Kasumi-1 (cell line): Measurements from ENCODE around the gene CFAP61.
A peak's percentile ranks its signal among the peaks of the same experiment; 100 is the strongest.
"Not testable (repeated sequence)": the region's sequence is repeated elsewhere in the genome, so short reads cannot be mapped to it uniquely, and the experiment has no call there.

Source experiments
- DNase-seq, 2 experiments: peaks; one replicate each; lab custom pipeline; 2025; lab: John Stamatoyannopoulos, UW

CFAP61 gene

GRCh38 chr20:20231528-20232298 lies 179.4 kb downstream of the CFAP61 start:
- DNase-seq: peak; percentile 21 to 33

DNA sequence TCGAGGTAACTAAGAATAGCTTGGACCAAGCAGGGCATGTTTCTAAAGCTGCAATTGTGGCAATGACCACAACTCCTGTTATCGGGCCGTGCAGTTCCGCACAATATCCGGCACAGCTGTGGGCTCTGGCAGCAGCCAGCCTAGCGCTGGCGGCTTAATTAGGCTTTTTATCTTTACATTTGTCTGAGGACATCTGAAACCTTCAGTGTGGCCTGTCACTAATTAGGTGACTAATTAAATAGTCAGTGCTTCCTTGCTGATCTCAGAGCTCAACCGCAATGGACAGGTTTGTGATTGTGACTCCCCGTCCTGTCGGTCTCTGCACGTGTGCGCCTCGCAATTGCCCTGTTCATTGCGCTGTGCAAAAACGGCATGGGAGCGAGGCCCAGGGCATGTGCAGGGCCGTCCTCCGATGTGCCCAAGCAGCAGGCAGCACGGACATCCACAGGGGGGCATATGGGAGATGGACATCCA lies 180.7 kb downstream of the CFAP61 start:
- peak; percentile 74 to 88 for DNase-seq

DNA sequence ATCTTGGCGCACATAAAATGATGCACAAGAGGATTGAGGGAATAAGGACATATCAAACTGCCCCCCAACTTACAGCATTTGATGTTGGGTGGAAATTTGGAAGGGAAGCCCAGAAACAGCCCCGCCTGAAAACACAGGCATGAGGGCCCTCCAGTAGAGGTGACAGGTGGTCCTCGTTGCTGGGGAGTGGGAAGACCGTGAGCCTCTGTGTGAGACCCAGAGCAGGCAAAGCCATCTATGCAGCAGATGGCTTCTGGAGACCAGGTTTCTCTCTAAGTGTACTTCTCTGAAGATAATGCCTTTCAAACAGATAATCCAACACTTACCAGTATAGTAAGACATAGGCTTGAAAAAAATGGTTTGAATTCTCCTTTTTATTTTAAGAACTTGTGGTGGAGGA lies 183.3 kb downstream of the CFAP61 start:
- no peak for DNase-seq

DNA sequence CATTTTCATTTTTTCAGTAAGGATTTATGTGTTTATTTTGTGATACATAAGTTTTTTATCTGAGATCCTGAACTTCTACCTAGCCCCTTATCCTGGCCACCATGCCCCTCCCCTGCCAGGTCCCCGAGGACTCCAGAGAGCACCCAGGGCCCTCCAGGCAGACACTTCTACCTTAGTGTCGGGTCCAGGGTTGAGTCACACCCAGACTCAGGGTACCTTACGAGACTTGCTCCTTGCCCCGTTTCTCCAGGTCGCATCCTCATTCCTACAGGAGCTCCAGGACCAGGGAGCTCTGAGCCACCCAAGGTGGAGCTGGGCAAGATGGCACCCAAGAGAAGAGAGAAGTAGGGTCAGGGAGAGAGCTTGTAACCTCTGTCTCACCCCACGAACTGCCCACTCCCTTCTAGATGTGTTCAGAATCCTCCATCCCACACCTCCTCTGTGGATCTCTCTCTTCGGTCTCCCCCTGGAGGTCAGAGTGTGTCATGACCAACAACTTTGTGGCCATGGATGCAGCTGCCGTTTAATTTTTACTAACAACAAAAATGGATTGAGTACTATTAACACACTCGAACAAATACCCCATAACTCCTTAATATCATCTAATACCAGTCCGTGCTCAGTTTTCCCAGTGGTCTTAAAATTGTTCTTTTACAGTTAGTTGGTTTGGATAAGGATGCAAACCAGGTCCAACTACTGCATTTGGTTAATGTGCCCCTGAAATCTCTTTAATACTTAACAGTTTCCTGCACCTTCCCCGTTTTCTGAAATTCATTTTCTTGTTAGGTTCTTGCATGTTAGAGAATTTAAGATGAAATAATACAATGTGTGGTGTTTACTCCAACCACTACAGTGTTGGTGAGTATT lies 185.0 kb downstream of the CFAP61 start:
- peak; percentile 48 to 54 for DNase-seq

DNA sequence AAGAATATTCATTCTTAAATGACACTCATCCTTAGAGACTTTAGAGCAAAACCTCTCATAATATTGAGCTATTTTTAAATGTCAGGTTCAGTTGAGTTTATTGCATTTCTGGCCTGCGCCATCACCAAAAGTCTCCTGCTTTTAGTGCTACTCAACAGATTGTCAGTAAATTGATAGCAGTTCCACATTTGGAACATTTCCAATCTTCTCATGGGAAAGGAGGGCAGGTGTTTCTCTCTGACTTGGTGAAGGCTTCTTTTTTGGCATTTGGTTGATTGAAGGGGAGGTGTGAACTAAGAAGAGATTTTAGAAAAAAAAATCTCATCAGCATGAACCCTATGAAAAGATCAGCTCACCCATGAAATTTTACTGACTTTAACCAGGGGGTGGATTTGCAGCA lies 189.6 kb downstream of the CFAP61 start:
- no peak for DNase-seq

DNA sequence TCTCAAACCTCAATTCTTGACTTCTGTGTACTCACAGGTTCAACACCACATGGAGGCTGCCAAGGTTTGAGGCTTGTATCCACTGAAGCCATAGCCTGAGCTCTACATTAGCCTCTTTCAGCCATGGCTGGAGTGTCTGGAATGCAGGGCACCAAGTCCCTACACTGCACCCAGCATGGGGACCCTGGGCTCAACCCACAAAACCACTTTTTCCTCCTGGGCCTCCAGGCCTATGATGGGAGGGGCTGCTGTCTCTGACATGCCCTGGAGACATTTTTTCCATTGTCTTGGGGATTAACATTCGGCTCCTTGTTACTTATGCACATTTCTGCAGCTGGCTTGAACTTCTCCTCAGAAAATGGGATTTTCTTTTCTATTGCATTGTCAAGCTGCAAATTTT lies 192.1 kb downstream of the CFAP61 start:
- not testable (repeated sequence) for DNase-seq

DNA sequence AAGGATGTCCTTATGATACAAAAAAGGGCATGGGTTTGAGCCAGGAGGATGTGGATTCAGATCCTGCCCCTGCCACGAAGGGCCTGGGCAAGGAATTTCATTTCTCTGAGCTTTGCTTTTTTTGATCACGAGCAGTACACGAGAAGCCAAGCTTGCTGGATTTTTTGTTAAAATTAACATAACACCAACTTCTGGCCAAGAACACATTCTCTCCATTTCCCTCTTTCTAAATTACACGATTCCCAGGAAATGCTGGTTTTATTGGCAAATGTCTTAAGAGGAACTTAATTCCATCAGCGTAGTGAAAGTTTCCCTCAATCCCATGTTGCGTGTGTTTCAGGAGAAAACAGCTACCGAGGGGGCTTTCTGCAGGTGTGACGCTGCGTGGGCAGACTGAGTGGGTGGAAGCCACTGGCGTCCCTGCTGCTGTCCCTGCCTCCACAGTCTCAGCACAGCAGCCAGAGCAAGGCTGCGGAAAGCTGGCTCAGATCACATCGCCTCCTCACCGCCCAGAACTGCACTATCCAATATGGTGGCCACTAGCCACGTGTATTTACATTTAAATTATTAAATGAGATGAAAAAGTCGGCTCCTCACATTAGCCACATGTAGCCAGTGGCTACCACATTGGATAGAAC lies 194.8 kb downstream of the CFAP61 start:
- no peak for DNase-seq

GRCh38 chr20:20248620-20249200 lies 196.4 kb downstream of the CFAP61 start:
- peak; percentile 24 for DNase-seq

GRCh38 chr20:20251317-20251716 lies 199.0 kb downstream of the CFAP61 start:
- no peak for DNase-seq

DNA sequence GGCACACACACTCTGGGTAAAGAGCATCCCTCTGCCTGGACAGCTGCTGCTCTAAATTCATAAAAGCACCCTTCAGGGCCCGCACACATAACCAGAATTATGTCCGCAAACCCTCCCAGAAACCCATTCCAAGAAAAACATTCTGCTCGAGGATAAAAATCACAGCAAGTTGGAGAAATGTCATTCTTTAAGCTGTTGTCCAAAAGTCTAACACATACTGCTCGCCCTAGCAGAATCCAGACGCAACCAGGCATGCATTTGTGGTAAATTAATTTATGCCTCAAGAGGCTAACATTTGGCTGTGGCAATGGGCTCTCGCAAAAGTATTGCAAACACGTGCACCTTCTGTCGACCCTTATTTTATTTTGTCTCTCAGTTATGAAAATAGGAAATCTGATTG lies 199.5 kb downstream of the CFAP61 start:
- no peak for DNase-seq

GRCh38 chr20:20253039-20253743 lies 200.9 kb downstream of the CFAP61 start:
- DNase-seq: no peak

GRCh38 chr20:20253744-20254330 lies 201.5 kb downstream of the CFAP61 start:
- DNase-seq: no peak

- DNase-seq: peak; percentile 77 to 79
Observed at GRCh38 chr20:20255099-20255498, 202.8 kb downstream of the CFAP61 start.

DNA sequence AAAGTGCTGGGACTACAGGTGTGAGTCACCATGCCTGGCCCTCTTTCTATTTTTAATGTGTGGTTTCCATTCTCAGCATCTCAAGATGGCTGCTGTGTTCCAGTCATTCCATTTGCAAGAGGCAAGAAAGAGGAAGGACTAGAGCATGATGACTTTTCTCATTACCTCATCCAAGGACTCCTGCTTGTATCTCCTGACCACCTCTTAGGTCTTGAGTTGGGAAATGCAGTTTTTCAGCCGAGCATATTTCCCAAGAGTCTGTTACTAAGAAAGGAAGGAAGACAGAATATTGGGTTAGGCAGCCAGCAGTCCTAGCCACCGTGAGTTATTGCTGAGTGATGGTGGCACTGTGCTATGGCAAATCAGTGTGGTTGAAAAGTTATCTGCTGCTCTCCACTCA lies 207.2 kb downstream of the CFAP61 start:
- DNase-seq: peak; percentile 63 to 67

DNA sequence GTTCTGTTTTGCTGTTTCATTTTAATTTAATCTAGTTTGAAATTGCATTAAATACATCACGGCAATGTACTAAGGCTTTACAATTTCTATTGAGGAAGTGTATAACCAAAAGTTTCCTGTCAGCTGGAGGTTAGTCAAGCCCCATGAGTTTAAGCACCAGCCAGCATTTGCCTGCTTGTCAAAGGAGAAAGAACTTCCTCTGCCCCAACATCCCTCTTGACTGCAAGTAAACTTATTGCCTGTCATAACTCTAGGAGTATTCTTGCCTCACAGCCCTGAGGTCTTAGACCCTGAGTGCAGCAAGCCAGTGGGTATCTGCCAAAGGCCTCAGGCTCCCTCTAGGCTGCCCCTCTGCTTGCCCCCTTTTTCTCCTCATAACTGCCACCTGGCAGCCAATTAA lies 208.8 kb downstream of the CFAP61 start:
- DNase-seq: peak; percentile 95 to 96

- no peak for DNase-seq
Observed at GRCh38 chr20:20265210-20265609, 212.9 kb downstream of the CFAP61 start.

- no peak for DNase-seq
Observed at GRCh38 chr20:20266552-20266951, 214.2 kb downstream of the CFAP61 start.

- DNase-seq: no peak
Observed at GRCh38 chr20:20267685-20268370, 215.5 kb downstream of the CFAP61 start.

DNA sequence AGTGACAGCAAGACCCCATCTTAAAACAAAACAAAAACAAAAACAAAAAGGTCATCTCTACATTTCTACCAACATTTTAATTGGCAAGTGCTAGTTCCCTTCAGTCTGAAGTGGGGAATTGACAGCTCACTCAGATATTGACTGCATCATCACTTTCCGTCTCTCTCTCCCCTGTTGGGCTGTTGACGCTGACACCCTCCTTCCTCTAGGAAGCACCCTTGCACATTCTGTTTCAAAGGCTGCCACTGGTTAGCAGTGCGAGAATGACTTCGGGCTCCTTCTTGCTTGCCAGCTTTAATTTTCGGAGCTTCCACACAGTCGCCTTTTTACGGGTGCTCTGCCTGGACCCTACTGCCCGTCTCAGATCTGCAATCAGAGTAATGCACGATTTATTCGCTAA lies 218.9 kb downstream of the CFAP61 start:
- DNase-seq: no peak

- no peak for DNase-seq
Observed at GRCh38 chr20:20272686-20273085, 220.4 kb downstream of the CFAP61 start.

DNA sequence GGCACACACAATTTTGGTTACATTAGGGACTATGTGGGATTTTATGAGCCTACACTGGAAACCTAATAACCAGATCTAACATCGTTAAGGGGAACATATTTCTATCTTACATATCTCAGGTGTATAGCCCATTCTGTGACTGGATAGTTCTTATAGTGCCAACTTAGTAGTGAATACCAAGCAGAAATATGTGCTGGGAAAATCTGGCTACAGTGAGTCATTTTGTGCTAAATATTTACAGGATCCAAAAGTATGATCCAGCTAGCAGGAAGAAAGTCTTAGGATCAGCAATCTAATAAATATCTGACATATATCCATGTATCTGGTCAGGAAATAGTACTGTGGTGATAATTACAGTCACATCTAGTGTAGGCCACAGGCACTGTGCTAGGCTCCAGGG lies 221.0 kb downstream of the CFAP61 start:
- no peak for DNase-seq
